Stimulated activated CD4-positive, alpha-beta T cell treated with anti-CD3 and anti-CD28 coated beads, TNF-alpha, amount 100 ng/mL, for 24 hours (primary cell): ENCODE results near the gene USP3.

ENCODE experiments used
- DNase-seq, 3 experiments: peaks; one replicate each; pipeline ENCODE4 v3.0.0-alpha.2; 2020; ENCODE audit warnings: low read depth in 3 of 3

The USP3 gene

GRCh38 chr15:63495780-63496488 lies 8.5 kb upstream of the USP3 start:
- no peak for DNase-seq

GRCh38 chr15:63497642-63498467 lies 6.5 kb upstream of the USP3 start:
- no peak for DNase-seq

GRCh38 chr15:63499175-63499549 lies 5.2 kb upstream of the USP3 start:
- DNase-seq, result no peak

- no peak for DNase-seq
Observed at GRCh38 chr15:63499611-63500010, 4.8 kb upstream of the USP3 start.

GRCh38 chr15:63500265-63501250 lies 3.8 kb upstream of the USP3 start:
- DNase-seq, result no peak

GRCh38 chr15:63501256-63502089 lies 2.9 kb upstream of the USP3 start:
- DNase-seq, result no peak

GRCh38 chr15:63502137-63502766 lies 2.1 kb upstream of the USP3 start:
- DNase-seq, result no peak

GRCh38 chr15:63502843-63503738 lies 1.3 kb upstream of the USP3 start:
- DNase-seq, result peak in 2 of 3 experiments; percentile 32 to 73

- DNase-seq, result peak; percentile 74 to 84 (median 76)
Observed at GRCh38 chr15:63503739-63504246, 600 bp upstream of the USP3 start.

GRCh38 chr15:63504979-63505841 lies 817 bp downstream of the USP3 start:
- DNase-seq, result peak in 1 of 3 experiments; percentile 33

- no peak for DNase-seq
Observed at GRCh38 chr15:63505842-63506222, 1.4 kb downstream of the USP3 start.

GRCh38 chr15:63506537-63507035 lies 2.2 kb downstream of the USP3 start:
- DNase-seq, result no peak

GRCh38 chr15:63507878-63508818 lies 3.8 kb downstream of the USP3 start:
- no peak for DNase-seq

GRCh38 chr15:63509056-63509954 lies 4.9 kb downstream of the USP3 start:
- DNase-seq, result no peak

GRCh38 chr15:63509955-63510940 lies 5.9 kb downstream of the USP3 start:
- no peak for DNase-seq
